Subcutaneous abdominal adipose tissue (tissue), 5 donors: ENCODE results near the gene PHYKPL.
A peak's percentile ranks its signal among the peaks of the same experiment; 100 is the strongest.
"Not testable (repeated sequence)": the region's sequence is repeated elsewhere in the genome, so short reads cannot be mapped to it uniquely, and the experiment has no call there.

ENCODE experiments used
- H3K27ac ChIP-seq: one replicate; pipeline ENCODE4 v1.7.0; 2013; ENCODE audit warnings: low read depth, mild to moderate bottlenecking, inconsistent platforms, low read length, moderate library complexity
- H3K27me3 ChIP-seq, 5 donors: one replicate each; pipeline ENCODE4 v1.7.0; 2013; ENCODE audit warnings: low read length in 5 of 5, inconsistent platforms in 1 of 5; ENCODE audit not compliant: control insufficient read depth in 5 of 5, insufficient read depth in 4 of 5
- H3K36me3 ChIP-seq, 5 donors: one replicate each; pipeline ENCODE4 v1.7.0; 2013; ENCODE audit warnings: low read length in 5 of 5; ENCODE audit not compliant: control insufficient read depth in 5 of 5, insufficient read depth in 5 of 5
- H3K4me1 ChIP-seq, 5 donors: one replicate each; pipeline ENCODE4 v1.7.0; 2013; ENCODE audit warnings: low read length in 5 of 5, mild to moderate bottlenecking in 3 of 5, moderate library complexity in 1 of 5; ENCODE audit not compliant: control insufficient read depth in 5 of 5, insufficient read depth in 5 of 5
- H3K4me3 ChIP-seq, 5 donors: one replicate each; pipeline ENCODE4 v1.7.0; 2013; ENCODE audit warnings: low read length in 5 of 5, low read depth in 1 of 5
- H3K9ac ChIP-seq, 5 donors: one replicate each; pipeline ENCODE4 v1.7.0; 2013; ENCODE audit warnings: low read length in 5 of 5, mild to moderate bottlenecking in 4 of 5, moderate library complexity in 3 of 5
- H3K9me3 ChIP-seq, 5 donors: one replicate each; pipeline ENCODE4 v1.7.0; 2013; ENCODE audit warnings: low read length in 5 of 5; ENCODE audit not compliant: control insufficient read depth in 5 of 5
- donor health status: healthy.
- donor health status: healthy.
- donor health status: healthy.
- donor health status: healthy.
- donor health status: healthy.

Gene PHYKPL

DNA sequence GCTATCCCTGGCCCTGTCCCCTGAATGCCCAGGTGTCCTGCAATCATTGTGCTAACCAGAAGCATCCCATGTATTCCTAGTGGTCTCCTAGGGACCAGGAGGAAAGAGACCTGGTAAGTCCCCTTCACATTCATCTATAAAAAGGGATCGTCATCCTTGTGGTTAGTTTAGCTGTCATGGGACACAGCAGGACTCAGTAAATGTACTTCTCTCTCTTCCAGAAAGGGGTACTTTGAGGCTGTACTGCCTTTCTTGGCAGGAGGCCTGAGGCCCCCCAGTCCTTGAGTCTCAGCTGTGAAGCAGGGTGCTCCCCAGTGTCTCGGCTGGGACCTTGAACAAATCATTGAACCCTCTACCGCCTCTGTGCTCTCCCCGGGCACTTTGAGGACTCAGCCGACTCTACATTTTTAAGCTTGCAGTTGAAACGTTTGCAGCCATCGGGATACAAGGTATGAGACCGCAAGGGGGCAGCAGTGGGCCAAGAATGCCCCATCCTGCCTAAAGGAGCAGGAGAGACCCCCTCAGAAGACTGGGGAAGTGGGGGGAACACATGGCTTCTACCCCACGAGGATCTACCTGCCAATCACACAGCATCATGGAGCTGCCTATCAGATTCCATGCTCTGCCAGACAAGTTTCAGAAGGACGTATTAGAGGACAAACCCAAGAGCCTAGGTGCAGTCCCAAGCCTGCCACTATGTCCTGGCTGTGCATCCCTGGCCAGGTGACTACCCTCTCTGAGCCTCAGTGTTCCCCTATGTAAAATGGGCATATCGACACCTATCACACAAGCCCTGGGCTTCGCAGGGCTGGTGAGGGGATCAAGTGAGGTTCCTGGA lies 2.4 kb upstream of the PHYKPL start:
- Histone ChIP-seq H3K27ac (no peak overlapping the region), H3K27me3 (no peaks in the 10 kb centered on the region), H3K4me1 (peaks cover 8 to 89% (median 60%) of the 10 kb centered on the region in 5 donors), H3K9ac (no peak overlapping the region), H3K4me3 (no peak overlapping the region), H3K9me3 (no peaks in the 10 kb centered on the region), H3K36me3 (peaks cover 0 to 11% (median 1%) of the 10 kb centered on the region in 5 donors)

DNA sequence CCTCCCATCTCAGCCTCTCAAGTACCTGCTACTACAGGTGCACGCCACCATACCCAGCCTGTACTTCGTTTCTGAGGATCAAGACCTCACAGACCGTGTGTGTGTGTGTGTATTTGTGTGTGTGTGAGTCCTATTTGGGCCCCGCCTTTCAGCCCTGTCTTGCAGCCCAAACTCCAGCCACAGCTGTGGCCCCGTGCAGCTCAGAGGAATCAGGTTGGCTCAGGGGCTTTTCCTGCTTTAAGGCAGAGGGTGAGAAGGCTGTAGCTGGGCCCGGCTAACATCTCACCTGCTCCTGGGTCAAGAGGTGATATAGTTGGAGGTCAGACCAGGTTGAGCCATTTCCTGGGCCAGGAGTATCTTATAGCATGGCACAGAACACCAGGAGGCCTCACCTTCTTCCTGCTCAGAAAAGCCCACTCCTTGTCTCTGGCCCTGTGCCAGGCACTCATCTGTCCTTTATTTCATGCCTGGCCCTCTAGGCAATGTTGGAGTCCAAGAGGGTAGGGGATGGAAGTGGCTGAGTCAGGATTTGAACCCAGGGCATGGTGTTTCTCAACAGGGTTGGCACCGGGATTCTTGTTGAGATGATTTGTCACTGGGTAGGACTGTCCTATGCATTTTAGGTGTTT lies 1.6 kb upstream of the PHYKPL start:
- H3K4me1 ChIP-seq = peaks cover 10 to 91% (median 65%) of the 10 kb centered on the region in 5 donors
- H3K9me3 ChIP-seq = no peaks in the 10 kb centered on the region
- H3K4me3 ChIP-seq = no peak overlapping the region
- no peak overlapping the region for H3K9ac ChIP-seq
- no peaks in the 10 kb centered on the region for H3K27me3 ChIP-seq
- no peak overlapping the region for H3K27ac ChIP-seq
- peaks cover 3 to 19% (median 9%) of the 10 kb centered on the region in 5 donors for H3K36me3 ChIP-seq

DNA sequence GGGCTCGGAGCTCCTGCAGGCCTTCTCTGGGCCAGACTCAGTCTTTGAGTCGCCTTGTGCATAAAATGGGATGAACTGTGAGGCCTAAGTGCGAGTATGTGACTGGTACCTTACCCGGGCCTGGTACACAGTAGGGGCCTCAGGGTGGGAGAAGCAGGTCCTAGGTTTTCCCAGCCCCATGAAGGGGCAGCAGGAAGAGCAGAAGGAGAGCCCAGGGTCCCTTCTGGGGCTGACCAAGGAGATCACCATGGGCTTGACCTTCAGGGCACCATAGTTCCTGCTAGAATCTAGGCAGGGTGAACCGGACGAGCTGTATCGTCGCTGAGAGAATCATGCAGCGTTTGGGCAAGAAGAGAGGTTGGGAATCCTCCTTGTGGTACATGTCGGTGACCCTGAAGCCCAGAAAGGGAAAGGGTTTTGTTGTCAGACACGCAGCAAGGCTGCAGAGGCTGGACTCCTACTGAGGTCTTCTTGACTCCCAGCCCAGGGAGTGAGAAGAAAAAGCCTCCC lies 373 bp upstream of the PHYKPL start:
- Histone ChIP-seq H3K9me3 (no peaks in the 10 kb centered on the region), H3K27ac (peak overlapping the region; percentile 91), H3K36me3 (peaks cover 3 to 30% (median 19%) of the 10 kb centered on the region in 5 donors), H3K9ac (peak overlapping the region; percentile 48 to 95 (median 84)), H3K4me1 (peaks cover 10 to 90% (median 63%) of the 10 kb centered on the region in 5 donors), H3K4me3 (peak overlapping the region in 4 of 5 donors; percentile 52 to 85 (median 84)), H3K27me3 (no peaks in the 10 kb centered on the region)

DNA sequence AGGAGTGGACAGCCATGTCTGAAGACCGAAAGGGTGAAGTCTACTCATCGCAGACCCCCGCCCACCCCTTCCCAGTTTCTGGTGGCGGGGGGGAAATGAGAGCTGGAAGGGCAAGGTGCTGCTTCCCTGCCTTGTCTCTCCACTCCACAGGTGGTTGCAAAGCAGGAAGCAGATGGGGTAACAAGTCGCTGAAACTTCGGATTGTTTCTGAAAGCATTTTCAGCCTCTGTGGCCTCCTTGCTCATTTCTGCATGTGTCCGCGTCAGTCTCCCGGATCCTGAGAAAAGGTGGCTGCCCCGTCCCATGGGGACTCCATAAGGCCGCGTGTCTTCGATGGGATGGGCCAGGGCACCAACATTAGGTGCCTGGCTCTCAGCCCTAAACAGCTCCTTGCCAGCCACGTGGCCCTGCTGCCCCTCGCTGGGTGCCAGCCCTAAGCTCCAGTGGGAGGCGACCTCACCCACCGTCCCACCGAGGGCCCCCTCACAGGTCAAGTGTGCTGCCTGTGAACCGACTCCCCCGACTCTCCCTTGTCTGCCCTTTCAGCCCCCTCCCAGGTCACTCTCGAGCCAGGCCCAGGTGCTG lies 971 bp downstream of the PHYKPL start:
- no peaks in the 10 kb centered on the region for H3K27me3 ChIP-seq
- H3K4me3 ChIP-seq = peak overlapping the region; percentile 83 to 87 (median 84)
- peak overlapping the region; percentile 87 to 95 (median 92) for H3K9ac ChIP-seq
- peaks cover 10 to 76% (median 52%) of the 10 kb centered on the region in 5 donors for H3K4me1 ChIP-seq
- peak overlapping the region; percentile 91 for H3K27ac ChIP-seq
- peaks cover 3 to 43% (median 29%) of the 10 kb centered on the region in 5 donors for H3K36me3 ChIP-seq
- no peaks in the 10 kb centered on the region for H3K9me3 ChIP-seq

DNA sequence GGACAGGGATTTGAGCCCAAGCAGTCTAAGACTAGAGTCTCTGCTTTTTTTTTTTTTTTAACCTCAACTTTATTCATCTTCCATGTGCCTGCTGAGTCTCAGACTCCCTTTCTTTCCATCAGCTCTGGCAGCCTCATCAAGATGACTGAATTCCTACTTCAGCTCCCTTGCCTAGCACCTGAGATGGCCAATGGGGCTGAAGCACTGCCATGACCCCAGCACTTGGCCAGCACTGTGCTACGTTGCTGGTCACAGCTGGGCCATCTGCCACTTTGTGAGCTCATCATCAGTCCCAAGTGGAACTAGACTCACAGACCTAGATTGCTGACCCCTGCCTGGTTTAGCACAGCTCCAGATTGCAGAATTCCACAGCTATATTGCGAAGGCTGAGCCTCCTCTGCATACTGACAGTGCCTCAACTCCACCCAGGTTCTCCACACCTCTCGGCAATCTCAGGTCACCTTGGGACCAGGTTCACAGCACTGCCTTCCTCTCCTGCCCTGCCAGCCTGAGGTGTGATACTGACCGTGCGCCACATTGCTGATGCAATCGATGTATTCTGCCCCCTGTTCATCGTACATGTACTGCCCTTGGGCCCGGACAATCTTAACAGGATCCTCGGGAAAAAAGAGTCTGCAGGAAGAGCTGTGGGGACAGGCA lies 1.6 kb downstream of the PHYKPL start:
- peaks cover 10 to 70% (median 45%) of the 10 kb centered on the region in 5 donors for H3K4me1 ChIP-seq
- peaks cover 3 to 47% (median 31%) of the 10 kb centered on the region in 5 donors for H3K36me3 ChIP-seq
- no peaks in the 10 kb centered on the region for H3K9me3 ChIP-seq
- H3K27me3 ChIP-seq = no peaks in the 10 kb centered on the region
- peak overlapping the region; percentile 87 to 95 (median 92) for H3K9ac ChIP-seq
- peak overlapping the region; percentile 91 for H3K27ac ChIP-seq
- H3K4me3 ChIP-seq = peak overlapping the region; percentile 83 to 87 (median 84)

DNA sequence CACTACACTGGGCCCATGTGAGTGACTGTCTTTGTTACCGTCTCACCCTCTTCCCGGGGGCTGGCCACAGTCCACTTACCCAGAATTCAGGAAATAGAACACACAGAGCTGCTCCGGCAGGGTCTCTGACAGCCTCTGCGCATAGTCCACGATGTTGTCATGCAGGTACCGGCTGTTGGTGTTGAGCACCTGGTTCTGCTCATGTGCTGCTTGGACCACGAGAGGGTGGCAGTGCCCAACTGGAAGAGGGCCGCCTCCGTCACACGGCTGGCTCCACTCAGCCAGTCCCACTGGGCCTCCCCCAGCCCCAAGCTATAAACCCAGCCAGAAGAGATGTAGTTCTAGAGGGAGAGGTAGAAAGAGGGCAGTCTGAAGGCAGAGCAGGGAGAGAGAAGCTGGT lies 2.7 kb downstream of the PHYKPL start:
- Histone ChIP-seq H3K9me3 (no peaks in the 10 kb centered on the region), H3K4me1 (peaks cover 10 to 61% (median 38%) of the 10 kb centered on the region in 5 donors), H3K4me3 (peak overlapping the region in 2 of 5 donors; percentile 12 to 28), H3K9ac (peak overlapping the region in 4 of 5 donors; percentile 8 to 93 (median 70)), H3K27me3 (no peaks in the 10 kb centered on the region), H3K36me3 (peaks cover 3 to 58% (median 36%) of the 10 kb centered on the region in 5 donors), H3K27ac (peak overlapping the region; percentile 39)

DNA sequence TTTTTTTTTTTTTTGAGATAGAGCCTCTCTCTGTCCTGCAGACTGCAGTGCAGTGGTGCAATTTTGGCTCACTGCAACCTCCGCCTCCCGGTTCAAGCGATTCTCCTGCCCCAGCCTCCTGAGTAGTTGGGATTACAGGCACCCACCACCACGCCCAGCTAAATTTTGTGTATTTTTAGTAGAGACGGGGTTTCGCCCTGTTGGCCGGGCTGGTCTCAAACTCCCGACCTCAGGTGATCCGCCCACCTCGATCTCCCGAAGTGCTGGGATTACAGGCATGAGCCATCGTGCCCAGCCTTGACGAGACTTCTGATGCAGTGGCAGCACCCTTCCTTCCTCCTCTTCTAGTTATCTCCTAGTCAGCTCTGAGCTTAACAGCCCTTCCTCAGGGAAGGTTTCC lies 3.5 kb downstream of the PHYKPL start:
- not testable (repeated sequence) for H3K4me3 ChIP-seq
- peaks cover 3 to 65% (median 42%) of the 10 kb centered on the region in 5 donors for H3K36me3 ChIP-seq

DNA sequence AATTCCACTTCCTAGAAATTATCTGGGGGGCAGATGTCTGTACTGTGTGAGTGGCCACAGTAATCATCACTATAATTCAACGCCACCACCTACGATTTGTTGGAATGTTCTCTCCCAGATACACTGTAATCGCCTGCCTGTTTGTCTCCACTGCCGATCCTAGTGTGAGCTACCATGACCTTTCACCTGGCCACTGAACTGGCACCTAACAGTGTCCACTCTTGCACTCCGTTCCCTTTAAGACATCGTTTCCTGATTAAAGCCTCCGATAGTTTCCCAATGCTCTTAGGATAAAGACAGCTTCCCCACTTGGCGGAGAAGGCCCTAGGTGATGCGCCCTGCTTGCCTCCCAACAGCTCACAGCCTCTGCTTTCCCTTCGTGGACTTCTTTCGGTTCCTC lies 4.0 kb downstream of the PHYKPL start:
- Histone ChIP-seq H3K4me3 (no peak overlapping the region), H3K27me3 (no peaks in the 10 kb centered on the region), H3K4me1 (peaks cover 10 to 58% (median 42%) of the 10 kb centered on the region in 5 donors), H3K36me3 (peaks cover 3 to 70% (median 46%) of the 10 kb centered on the region in 5 donors), H3K9ac (no peak overlapping the region), H3K9me3 (no peaks in the 10 kb centered on the region), H3K27ac (peak overlapping the region; percentile 37)

More for the DNA sequence above, 3.5 kb downstream of the PHYKPL start:
- H3K27me3 ChIP-seq, H3K27ac ChIP-seq, H3K9me3 ChIP-seq: not testable (repeated sequence)
- Histone ChIP-seq H3K4me1 (peaks cover 10 to 55% (median 39%) of the 10 kb centered on the region in 5 donors), H3K9ac (peak overlapping the region in 1 of 5 donors; percentile 27)

DNA sequence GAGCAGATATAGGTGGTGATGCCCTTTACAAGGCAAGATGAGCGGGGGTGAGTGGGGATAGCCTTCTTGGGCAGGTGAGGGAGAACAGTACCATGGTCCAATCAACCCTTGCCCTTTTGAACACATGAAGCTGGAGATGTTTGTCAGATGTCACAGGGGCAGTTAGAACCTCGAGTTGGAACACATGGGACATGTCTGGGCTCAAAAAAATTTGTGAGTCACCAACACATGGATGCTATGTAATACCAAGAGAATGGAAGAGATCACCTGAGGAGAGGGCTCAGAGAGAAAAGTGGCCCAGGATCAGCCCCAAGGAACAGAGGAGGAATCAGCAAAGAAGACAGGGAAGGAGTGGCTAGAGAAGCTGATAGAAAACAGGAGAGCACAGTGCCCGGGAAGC lies 4.7 kb downstream of the PHYKPL start:
- peaks cover 3 to 77% (median 48%) of the 10 kb centered on the region in 5 donors for H3K36me3 ChIP-seq
- peaks cover 8 to 52% (median 47%) of the 10 kb centered on the region in 5 donors for H3K4me1 ChIP-seq
- H3K27me3 ChIP-seq = no peaks in the 10 kb centered on the region

More for the DNA sequence above, 4.7 kb downstream of the PHYKPL start:
- H3K9me3 ChIP-seq = no peaks in the 10 kb centered on the region
- H3K4me3 ChIP-seq = no peak overlapping the region
- no peak overlapping the region for H3K9ac ChIP-seq
- H3K27ac ChIP-seq = peak overlapping the region; percentile 37
